Neural cell (in vitro differentiated cells): Measurements from ENCODE around the gene PRTFDC1. TPM values are rescaled to one million over a fixed set of nuclear protein-coding genes. Genes with fewer than 3 reads are reported as not detected.

ENCODE experiments used
- H2AFZ ChIP-seq: fragments of 200-600, 300-800 bp; sonication (generic), shearing (Covaris generic); 2 replicates; pipeline ENCODE4 v1.6.0; 2014; ENCODE audit warnings: low read depth, mild to moderate bottlenecking, antibody characterized with exemption, low read length, moderate library complexity
- H3F3A ChIP-seq: fragments of 200-600 bp; shearing (Covaris generic); 2 replicates; pipeline ENCODE4 v1.6.1; 2016; ENCODE audit warnings: mild to moderate bottlenecking, moderate library complexity, mixed read lengths, antibody characterized with exemption, low read length; ENCODE audit not compliant: insufficient read depth, poor library complexity, severe bottlenecking
- H3K27ac ChIP-seq: fragments of 200-600, 300-800 bp; sonication (generic), shearing (Covaris generic); 2 replicates; pipeline ENCODE4 v1.5.1; 2014; ENCODE audit warnings: mild to moderate bottlenecking, low read length, moderate library complexity
- H3K27me3 ChIP-seq: fragments of 300-800, 200-600 bp; sonication (generic), shearing (Covaris generic); 2 replicates; pipeline ENCODE4 v1.6.0; 2014; ENCODE audit warnings: mild to moderate bottlenecking, low read depth, low read length, moderate library complexity; ENCODE audit not compliant: insufficient read depth
- H3K36me3 ChIP-seq: fragments of 300-800, 200-600 bp; sonication (generic), shearing (Covaris generic); 2 replicates; pipeline ENCODE4 v1.5.1; 2014; ENCODE audit warnings: mild to moderate bottlenecking, antibody characterized with exemption, low read length, moderate library complexity; ENCODE audit not compliant: insufficient read depth
- H3K4me2 ChIP-seq: fragments of 300-800, 200-600 bp; sonication (generic), shearing (Covaris generic); 2 replicates; pipeline ENCODE4 v1.6.0; 2014; ENCODE audit warnings: mild to moderate bottlenecking, low read length
- H3K4me3 ChIP-seq: fragments of 300-800, 200-600 bp; sonication (generic), shearing (Covaris generic); 2 replicates; pipeline ENCODE4 v1.5.1; 2014; ENCODE audit warnings: mild to moderate bottlenecking, low read length, moderate library complexity
- H3K79me2 ChIP-seq: fragments of 200-600 bp; shearing (Covaris generic); replicated peaks from 2 replicates; pipeline ENCODE4 v1.6.0; 2014; ENCODE audit warnings: mild to moderate bottlenecking, low read length, moderate library complexity; ENCODE audit not compliant: insufficient read depth
- H3K9ac ChIP-seq: fragments of 300-800, 200-600 bp; sonication (generic), shearing (Covaris generic); 2 replicates; pipeline ENCODE4 v1.6.1; 2016; ENCODE audit warnings: mild to moderate bottlenecking, low read length, mixed read lengths
- H3K9me2 ChIP-seq: fragments of 200-600 bp; shearing (Covaris generic); 2 replicates; pipeline ENCODE4 v1.6.1; 2016; ENCODE audit warnings: mild to moderate bottlenecking, low read length, mixed read lengths; ENCODE audit not compliant: insufficient read depth
- H3K9me3 ChIP-seq: fragments of 200-600, 300-800 bp; sonication (generic), shearing (Covaris generic); 2 replicates; pipeline ENCODE4 v1.6.1; 2016; ENCODE audit warnings: mild to moderate bottlenecking, mixed run types, low read length, moderate library complexity, mixed read lengths
- H4K20me1 ChIP-seq: fragments of 200-600 bp; shearing (Covaris generic); 2 replicates; pipeline ENCODE4 v1.6.1; 2016; ENCODE audit warnings: mild to moderate bottlenecking, mixed run types; ENCODE audit not compliant: insufficient read depth
- EP300 ChIP-seq: fragments of 450-650 bp; conservative IDR thresholded peaks from 2 replicates; pipeline ENCODE4 v1.6.1; 2014; ENCODE audit warnings: antibody characterized with exemption, mild to moderate bottlenecking, moderate library complexity; ENCODE audit not compliant: poor library complexity, severe bottlenecking
- EZH2 ChIP-seq: fragments of 200-600, 300-800 bp; shearing (Covaris generic), sonication (generic); IDR thresholded peaks from 2 replicates; pipeline ENCODE4 v1.6.1; 2014; ENCODE audit warnings: antibody characterized with exemption, low read length, borderline replicate concordance, mild to moderate bottlenecking; ENCODE audit not compliant: insufficient read depth, poor library complexity, severe bottlenecking
- MXI1 ChIP-seq: fragments of 450-650 bp; conservative IDR thresholded peaks from 2 replicates; pipeline ENCODE4 v1.6.1; 2014; ENCODE audit warnings: antibody characterized with exemption, mild to moderate bottlenecking; ENCODE audit not compliant: poor library complexity, severe bottlenecking
- POLR2AphosphoS5 ChIP-seq: IDR thresholded peaks from 2 replicates; pipeline ENCODE4 v1.6.1; 2012
- RAD21 ChIP-seq: fragments of 450-650 bp; conservative IDR thresholded peaks from 2 replicates; pipeline ENCODE4 v1.6.1; 2014; ENCODE audit warnings: antibody characterized with exemption, mild to moderate bottlenecking, moderate library complexity
- REST ChIP-seq: IDR thresholded peaks from 2 replicates; pipeline ENCODE4 v1.6.1; 2012; ENCODE audit warnings: borderline replicate concordance
- SMC3 ChIP-seq: fragments of 450-650 bp; conservative IDR thresholded peaks from 2 replicates; pipeline ENCODE4 v1.6.1; 2014; ENCODE audit warnings: antibody characterized with exemption, mild to moderate bottlenecking, moderate library complexity; ENCODE audit not compliant: poor library complexity
- TAF1 ChIP-seq: IDR thresholded peaks from 2 replicates; pipeline ENCODE4 v1.6.1; 2012; ENCODE audit warnings: low read depth
- polyA plus RNA-seq: library from polyadenylated mRNA; depleted of rRNA; stranded (reverse); fragments of >200 nt; gene quantifications from 2 replicates; pipeline ENCODE4 v1.2.3, GENCODE V29; 2014
- TF ChIP-seq, protein P1 (sequence below): fragments of 450-650 bp; IDR thresholded peaks from 2 replicates; pipeline ENCODE4 v1.5.1; 2014; ENCODE audit warnings: antibody characterized with exemption, mild to moderate bottlenecking, moderate library complexity; ENCODE audit not compliant: poor library complexity, severe bottlenecking

Gene PRTFDC1
- polyA plus RNA-seq, 1 donor from 2014 or later = 3.4 TPM

- TF ChIP-seq RAD21 (no peak), POLR2AphosphoS5 (no peak), EZH2 (no peak), SMC3 (no peak), EP300 (no peak), MXI1 (no peak), REST (no peak)
- TF ChIP-seq, protein P1, sequence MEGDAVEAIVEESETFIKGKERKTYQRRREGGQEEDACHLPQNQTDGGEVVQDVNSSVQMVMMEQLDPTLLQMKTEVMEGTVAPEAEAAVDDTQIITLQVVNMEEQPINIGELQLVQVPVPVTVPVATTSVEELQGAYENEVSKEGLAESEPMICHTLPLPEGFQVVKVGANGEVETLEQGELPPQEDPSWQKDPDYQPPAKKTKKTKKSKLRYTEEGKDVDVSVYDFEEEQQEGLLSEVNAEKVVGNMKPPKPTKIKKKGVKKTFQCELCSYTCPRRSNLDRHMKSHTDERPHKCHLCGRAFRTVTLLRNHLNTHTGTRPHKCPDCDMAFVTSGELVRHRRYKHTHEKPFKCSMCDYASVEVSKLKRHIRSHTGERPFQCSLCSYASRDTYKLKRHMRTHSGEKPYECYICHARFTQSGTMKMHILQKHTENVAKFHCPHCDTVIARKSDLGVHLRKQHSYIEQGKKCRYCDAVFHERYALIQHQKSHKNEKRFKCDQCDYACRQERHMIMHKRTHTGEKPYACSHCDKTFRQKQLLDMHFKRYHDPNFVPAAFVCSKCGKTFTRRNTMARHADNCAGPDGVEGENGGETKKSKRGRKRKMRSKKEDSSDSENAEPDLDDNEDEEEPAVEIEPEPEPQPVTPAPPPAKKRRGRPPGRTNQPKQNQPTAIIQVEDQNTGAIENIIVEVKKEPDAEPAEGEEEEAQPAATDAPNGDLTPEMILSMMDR = no peak
- no peaks in the 10 kb centered on the region for H3K79me2 ChIP-seq
- no peaks in the 10 kb centered on the region for H3K9me3 ChIP-seq
- no peak overlapping the region for H3K9ac ChIP-seq
- no peaks in the 10 kb centered on the region for H3K36me3 ChIP-seq
- H3K27ac ChIP-seq = no peak overlapping the region
- H2AFZ ChIP-seq = no peak overlapping the region
- no peak overlapping the region for H3K4me2 ChIP-seq
- H3F3A ChIP-seq = no peaks in the 10 kb centered on the region
- no peak overlapping the region for H3K4me3 ChIP-seq
- H3K27me3 ChIP-seq = no peaks in the 10 kb centered on the region
- H4K20me1 ChIP-seq = no peaks in the 10 kb centered on the region
- no peaks in the 10 kb centered on the region for H3K9me2 ChIP-seq
Observed at GRCh38 chr10:24884793-24885192, 67.6 kb downstream of the PRTFDC1 start.

GRCh38 chr10:24884316-24884715, 68.1 kb downstream of the PRTFDC1 start:
- Histone ChIP-seq H3K27ac (no peak overlapping the region), H3K36me3 (no peaks in the 10 kb centered on the region), H3K9ac (no peak overlapping the region), H2AFZ (no peak overlapping the region), H4K20me1 (no peaks in the 10 kb centered on the region), H3K4me2 (no peak overlapping the region), H3K27me3 (no peaks in the 10 kb centered on the region), H3F3A (no peaks in the 10 kb centered on the region), H3K9me3 (no peaks in the 10 kb centered on the region), H3K4me3 (no peak overlapping the region), H3K9me2 (no peaks in the 10 kb centered on the region), H3K79me2 (no peaks in the 10 kb centered on the region)
- TF ChIP-seq POLR2AphosphoS5 = no peak
- TF ChIP-seq TAF1 = no peak
- no peak for TF ChIP-seq EP300
- TF ChIP-seq RAD21 = no peak
- TF ChIP-seq REST = no peak
- TF ChIP-seq EZH2 = no peak
- no peak for TF ChIP-seq SMC3
- TF ChIP-seq MXI1 = no peak
- TF ChIP-seq, protein P1 = no peak
